ENCODE measurements around the gene SPATA2L.

The SPATA2L gene

DNA sequence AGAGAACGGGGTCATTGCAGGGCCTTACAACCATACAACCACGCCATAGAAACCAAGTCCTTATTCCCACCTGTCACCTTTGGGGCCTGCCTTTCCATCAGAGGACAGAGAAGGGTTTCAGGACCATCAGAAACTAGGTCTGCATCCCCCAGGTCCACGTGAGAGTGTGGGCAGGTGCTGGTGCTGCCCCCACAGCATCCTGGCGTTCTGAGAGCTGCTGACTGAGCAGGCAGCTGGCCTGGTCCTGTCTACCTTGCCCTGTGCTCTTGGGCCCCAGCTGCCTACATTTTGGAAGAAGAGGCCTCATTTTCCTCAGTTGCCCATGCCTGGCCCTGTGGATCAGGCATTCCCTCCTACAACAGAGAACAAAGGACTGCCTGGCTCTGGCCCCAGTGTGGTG, 41.4 kb upstream of the SPATA2L start:
- H3K4me3 ChIP-seq (ENCODE audit: low read depth in 1 of 2, low read length in 2 of 2) = no peak overlapping the region
- no peaks in the 10 kb centered on the region for H3K27me3 ChIP-seq (ENCODE audit: insufficient read depth, low read length, poor library complexity)
- ATAC-seq (ENCODE audit: insufficient read depth, low read depth) = 0 out of 3 replicates have a peak, but pooled peaks have one; percentile 5
- H3K79me2 ChIP-seq (ENCODE audit: insufficient read depth, low read length) = peaks cover 9% of the 10 kb centered on the region; the same call in 1 of the 2 replicates
- no peak for DNase-seq
- no peak overlapping the region for H3K9ac ChIP-seq (ENCODE audit: low read depth, low read length)
- peaks cover 37% of the 10 kb centered on the region for H4K20me1 ChIP-seq (ENCODE audit: insufficient read depth, low read length)
- no peak overlapping the region for H3K27ac ChIP-seq (ENCODE audit: low read length)
- no peaks in the 10 kb centered on the region for H3K4me1 ChIP-seq (ENCODE audit: insufficient read depth, low read length)
- H3K36me3 ChIP-seq (ENCODE audit: insufficient read depth, low read length) = peaks cover 90% of the 10 kb centered on the region
- H2AFZ ChIP-seq (ENCODE audit: low read depth, low read length) = no peak overlapping the region
- no peak for TF ChIP-seq EZH2 (IDR thresholded peaks at IDR 0.05; ENCODE audit: borderline replicate concordance, low read depth, low read length, severe bottlenecking)
- TF ChIP-seq, protein P1, sequence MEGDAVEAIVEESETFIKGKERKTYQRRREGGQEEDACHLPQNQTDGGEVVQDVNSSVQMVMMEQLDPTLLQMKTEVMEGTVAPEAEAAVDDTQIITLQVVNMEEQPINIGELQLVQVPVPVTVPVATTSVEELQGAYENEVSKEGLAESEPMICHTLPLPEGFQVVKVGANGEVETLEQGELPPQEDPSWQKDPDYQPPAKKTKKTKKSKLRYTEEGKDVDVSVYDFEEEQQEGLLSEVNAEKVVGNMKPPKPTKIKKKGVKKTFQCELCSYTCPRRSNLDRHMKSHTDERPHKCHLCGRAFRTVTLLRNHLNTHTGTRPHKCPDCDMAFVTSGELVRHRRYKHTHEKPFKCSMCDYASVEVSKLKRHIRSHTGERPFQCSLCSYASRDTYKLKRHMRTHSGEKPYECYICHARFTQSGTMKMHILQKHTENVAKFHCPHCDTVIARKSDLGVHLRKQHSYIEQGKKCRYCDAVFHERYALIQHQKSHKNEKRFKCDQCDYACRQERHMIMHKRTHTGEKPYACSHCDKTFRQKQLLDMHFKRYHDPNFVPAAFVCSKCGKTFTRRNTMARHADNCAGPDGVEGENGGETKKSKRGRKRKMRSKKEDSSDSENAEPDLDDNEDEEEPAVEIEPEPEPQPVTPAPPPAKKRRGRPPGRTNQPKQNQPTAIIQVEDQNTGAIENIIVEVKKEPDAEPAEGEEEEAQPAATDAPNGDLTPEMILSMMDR (IDR thresholded peaks at IDR 0.05; ENCODE audit: borderline replicate concordance, extremely low read depth, low read length, poor library complexity, severe bottlenecking) = no peak
- H3K9me3 ChIP-seq (ENCODE audit: insufficient read depth, low read length, severe bottlenecking) = no peaks in the 10 kb centered on the region
- H3K4me2 ChIP-seq (ENCODE audit: insufficient read depth, low read length) = no peak overlapping the region

DNA sequence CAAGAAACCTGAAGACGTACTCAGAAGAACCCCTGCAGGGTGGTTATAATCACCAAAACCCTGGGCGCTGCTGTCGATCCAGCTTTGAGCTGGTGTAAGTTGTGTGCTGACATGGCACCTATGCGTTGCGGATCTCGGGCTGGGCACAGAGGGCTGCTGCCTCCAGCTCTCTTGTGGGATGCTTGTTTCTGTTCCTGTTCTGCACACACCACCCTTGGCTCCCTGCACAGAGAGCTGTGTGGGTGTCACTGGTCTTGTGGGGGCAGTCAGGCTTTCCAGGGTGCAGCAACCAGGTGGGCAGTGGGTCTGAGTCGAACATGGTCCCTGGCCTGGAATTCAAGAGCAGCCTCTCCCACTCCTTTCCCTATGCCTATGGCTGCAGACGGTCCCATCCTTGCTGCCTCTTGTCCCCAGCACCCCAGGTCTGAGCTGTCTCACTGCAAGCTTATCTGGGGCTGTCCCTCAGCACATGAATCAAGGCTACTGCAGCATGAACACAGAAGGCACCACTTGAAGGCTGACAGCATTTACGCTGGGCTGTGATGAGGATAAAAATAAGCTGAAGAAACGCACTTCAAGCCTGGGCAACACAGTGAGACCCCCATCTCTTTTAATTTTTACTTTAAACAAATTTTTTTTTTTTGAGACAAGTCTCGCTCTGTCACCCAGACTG, 40.0 kb upstream of the SPATA2L start:
- Histone ChIP-seq H3K27ac (ENCODE audit: low read length) (no peak overlapping the region), H3K9me3 (ENCODE audit: insufficient read depth, low read length, severe bottlenecking) (no peaks in the 10 kb centered on the region), H3K9ac (ENCODE audit: low read depth, low read length) (no peak overlapping the region), H3K4me1 (ENCODE audit: insufficient read depth, low read length) (no peaks in the 10 kb centered on the region), H3K4me3 (ENCODE audit: low read depth in 1 of 2, low read length in 2 of 2) (no peak overlapping the region), H4K20me1 (ENCODE audit: insufficient read depth, low read length) (peaks cover 46% of the 10 kb centered on the region), H3K79me2 (ENCODE audit: insufficient read depth, low read length) (peaks cover 14% of the 10 kb centered on the region), H3K36me3 (ENCODE audit: insufficient read depth, low read length) (peaks cover 92% of the 10 kb centered on the region), H2AFZ (ENCODE audit: low read depth, low read length) (no peak overlapping the region), H3K4me2 (ENCODE audit: insufficient read depth, low read length) (no peak overlapping the region), H3K27me3 (ENCODE audit: insufficient read depth, low read length, poor library complexity) (no peaks in the 10 kb centered on the region)
- ATAC-seq (ENCODE audit: insufficient read depth, low read depth) (0 out of 3 replicates have a peak, but pooled peaks have one; percentile 17), DNase-seq (no peak)
- TF ChIP-seq, protein P1 (IDR thresholded peaks at IDR 0.05; ENCODE audit: borderline replicate concordance, extremely low read depth, low read length, poor library complexity, severe bottlenecking) = no peak
- no peak for TF ChIP-seq EZH2 (IDR thresholded peaks at IDR 0.05; ENCODE audit: borderline replicate concordance, low read depth, low read length, severe bottlenecking)

DNA sequence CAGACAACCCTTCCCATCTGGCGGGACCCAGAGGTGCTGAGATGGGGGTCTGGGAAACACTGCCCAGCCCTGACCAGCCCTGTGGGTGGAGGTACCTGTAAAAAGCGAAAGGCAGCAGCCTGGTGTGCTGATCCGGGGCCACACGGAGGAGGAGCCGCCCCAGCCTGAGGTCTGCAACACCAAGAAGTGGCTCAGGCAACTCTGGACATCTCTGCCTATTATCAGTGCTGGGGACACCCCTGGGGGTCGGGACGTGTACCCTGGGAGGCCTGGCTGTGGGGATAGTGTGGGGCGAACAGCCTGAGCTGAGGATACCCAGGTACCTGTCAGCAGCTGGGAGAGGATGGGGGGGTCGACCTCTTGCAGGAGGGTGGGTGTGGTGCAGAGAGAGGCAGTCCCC, 37.9 kb upstream of the SPATA2L start:
- Histone ChIP-seq H3K79me2 (ENCODE audit: insufficient read depth, low read length) (peaks cover 28% of the 10 kb centered on the region), H4K20me1 (ENCODE audit: insufficient read depth, low read length) (peaks cover 46% of the 10 kb centered on the region), H3K27ac (ENCODE audit: low read length) (no peak overlapping the region), H3K4me1 (ENCODE audit: insufficient read depth, low read length) (no peaks in the 10 kb centered on the region), H3K4me3 (ENCODE audit: low read depth in 1 of 2, low read length in 2 of 2) (no peak overlapping the region), H3K9me3 (ENCODE audit: insufficient read depth, low read length, severe bottlenecking) (no peaks in the 10 kb centered on the region), H3K27me3 (ENCODE audit: insufficient read depth, low read length, poor library complexity) (no peaks in the 10 kb centered on the region), H3K9ac (ENCODE audit: low read depth, low read length) (no peak overlapping the region), H3K36me3 (ENCODE audit: insufficient read depth, low read length) (peaks cover 94% of the 10 kb centered on the region), H3K4me2 (ENCODE audit: insufficient read depth, low read length) (no peak overlapping the region), H2AFZ (ENCODE audit: low read depth, low read length) (no peak overlapping the region)
- TF ChIP-seq, protein P1 (IDR thresholded peaks at IDR 0.05; ENCODE audit: borderline replicate concordance, extremely low read depth, low read length, poor library complexity, severe bottlenecking) = no peak
- no peak for TF ChIP-seq EZH2 (IDR thresholded peaks at IDR 0.05; ENCODE audit: borderline replicate concordance, low read depth, low read length, severe bottlenecking)
- ATAC-seq (ENCODE audit: insufficient read depth, low read depth) = no peak
- no peak for DNase-seq

All from DND-41 (cell line).